K562 (cell line): ENCODE data around the gene SCGB1C2. TPM values are rescaled to one million over a fixed set of nuclear protein-coding genes. Genes with fewer than 3 reads are reported as not detected.

Source experiments
- ATF7 ChIP-seq: fragments of 450-650 bp; IDR thresholded peaks from 2 replicates; pipeline ENCODE4 v1.7.1; 2014; ENCODE audit warnings: mild to moderate bottlenecking, moderate library complexity
- GABPB2 ChIP-seq: fragments of 250-450 bp; sonication (Bioruptor Pico); conservative IDR thresholded peaks from 2 replicates; pipeline ENCODE4 v1.5.1; 2021; ENCODE audit warnings: mild to moderate bottlenecking
- PTTG1 ChIP-seq: fragments of 450-650 bp; IDR thresholded peaks from 2 replicates; pipeline ENCODE4 v1.6.1; 2016; ENCODE audit warnings: low read depth, mild to moderate bottlenecking, missing genetic modification characterization, missing compliant biosample characterization
- RBM34 ChIP-seq: fragments of 200-400 bp; formaldehyde crosslinking; IDR thresholded peaks from 2 replicates; pipeline ENCODE4 v1.6.1; 2018; ENCODE audit warnings: low read length, borderline replicate concordance; ENCODE audit not compliant: insufficient read depth
- SRSF9 ChIP-seq: fragments of 200-400 bp; formaldehyde crosslinking; IDR thresholded peaks from 2 replicates; pipeline ENCODE4 v1.6.1; 2017; ENCODE audit warnings: low read depth, low read length, borderline replicate concordance
- polyA plus RNA-seq, 8 experiments: library from polyadenylated mRNA; depleted of rRNA in 4 of 8; stranded (reverse) in 5 of 8; unstranded in 3 of 8; fragments of >200 nt; fragmentation: Nextera tagmentation in 2 of 8; fragmentation: Illumina TruSeq in 1 of 8; extraction: Ambion mirVana in 2 of 8; extraction: Trizol in 1 of 8; gene quantifications; 2 replicates each; pipeline versions ENCODE4 v1.2.1 to v1.2.3, GENCODE V29; 2011 to 2014; ENCODE audit warnings: inconsistent platforms in 1 of 8, missing spikeins in 1 of 8
- total RNA-seq, 7 experiments: library from RNA; depleted of rRNA in 6 of 7; stranded (reverse); fragments of >200 nt in 6 of 7; fragmentation: Illumina TruSeq in 2 of 7; extraction: Trizol in 2 of 7; gene quantifications; 2 replicates each; pipeline versions ENCODE4 v1.2.1 to v1.2.3, GENCODE V29; 2011 to 2021; ENCODE audit warnings: low replicate concordance in 1 of 7
- TF ChIP-seq, protein P1 (sequence below), 2 experiments: fragments of 450-650 bp; IDR thresholded peaks; 2 replicates each; pipeline ENCODE4 v1.6.1; 2018; ENCODE audit warnings: mild to moderate bottlenecking in 2 of 2, low read depth in 1 of 2; ENCODE audit not compliant: partially characterized antibody in 2 of 2
- TF ChIP-seq, protein P2 (sequence below): sonication (generic); formaldehyde crosslinking; IDR thresholded peaks from 2 replicates; pipeline ENCODE4 v1.8.0; 2023; ENCODE audit warnings: mild to moderate bottlenecking, missing genetic modification reagents
- TF ChIP-seq, protein P3 (sequence below): sonication (generic); formaldehyde crosslinking; IDR thresholded peaks from 2 replicates; pipeline ENCODE4 v1.8.0; 2022; ENCODE audit warnings: missing genetic modification reagents, mild to moderate bottlenecking, borderline replicate concordance
- TF ChIP-seq, protein P4 (sequence below): sonication (generic); formaldehyde crosslinking; IDR thresholded peaks from 2 replicates; pipeline ENCODE4 v1.9.0; 2022; ENCODE audit warnings: mild to moderate bottlenecking, missing genetic modification reagents

Gene SCGB1C2
- total and polyA plus RNA-seq, 9 of the 15 experiments (the other 6 are each of a cell fraction or from before 2014, with no cell fraction given), result not detected

DNA sequence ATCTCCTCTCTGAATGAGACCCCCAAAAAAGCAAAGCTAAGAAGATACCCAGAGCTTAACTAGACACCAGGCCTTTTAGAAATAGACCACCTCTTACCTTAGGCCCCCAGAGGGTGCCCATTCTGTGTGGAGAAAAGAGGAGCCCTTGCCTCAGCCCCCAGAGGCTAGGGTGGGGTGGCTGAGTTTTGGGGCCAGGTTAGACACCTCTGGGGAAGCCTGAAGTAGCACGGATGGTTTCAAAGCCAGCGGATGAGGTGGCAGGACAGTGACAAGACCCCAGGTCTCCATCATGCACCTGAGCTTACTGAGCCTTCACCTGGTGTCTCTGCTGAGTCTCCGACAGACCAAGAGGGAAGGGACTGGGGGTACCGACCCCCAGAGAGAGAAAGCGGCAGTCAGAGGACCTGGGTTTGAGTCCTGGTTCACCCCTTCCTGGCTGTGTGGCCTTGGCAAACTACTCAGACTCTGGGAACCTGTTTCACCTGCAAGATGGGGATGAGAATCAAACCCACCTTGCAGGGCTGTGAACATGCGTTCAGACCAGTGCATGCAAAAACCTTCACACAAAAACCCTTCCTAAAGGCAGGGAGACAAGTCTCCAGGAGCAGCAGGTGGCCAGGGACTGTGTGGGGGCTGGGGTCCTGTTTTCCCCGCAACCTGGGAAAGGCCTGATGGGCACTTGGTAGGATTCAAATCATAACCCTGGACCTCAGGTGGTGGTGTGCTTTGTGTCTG lies 7.7 kb downstream of the SCGB1C2 start (continued):
- TF ChIP-seq, protein P1, sequence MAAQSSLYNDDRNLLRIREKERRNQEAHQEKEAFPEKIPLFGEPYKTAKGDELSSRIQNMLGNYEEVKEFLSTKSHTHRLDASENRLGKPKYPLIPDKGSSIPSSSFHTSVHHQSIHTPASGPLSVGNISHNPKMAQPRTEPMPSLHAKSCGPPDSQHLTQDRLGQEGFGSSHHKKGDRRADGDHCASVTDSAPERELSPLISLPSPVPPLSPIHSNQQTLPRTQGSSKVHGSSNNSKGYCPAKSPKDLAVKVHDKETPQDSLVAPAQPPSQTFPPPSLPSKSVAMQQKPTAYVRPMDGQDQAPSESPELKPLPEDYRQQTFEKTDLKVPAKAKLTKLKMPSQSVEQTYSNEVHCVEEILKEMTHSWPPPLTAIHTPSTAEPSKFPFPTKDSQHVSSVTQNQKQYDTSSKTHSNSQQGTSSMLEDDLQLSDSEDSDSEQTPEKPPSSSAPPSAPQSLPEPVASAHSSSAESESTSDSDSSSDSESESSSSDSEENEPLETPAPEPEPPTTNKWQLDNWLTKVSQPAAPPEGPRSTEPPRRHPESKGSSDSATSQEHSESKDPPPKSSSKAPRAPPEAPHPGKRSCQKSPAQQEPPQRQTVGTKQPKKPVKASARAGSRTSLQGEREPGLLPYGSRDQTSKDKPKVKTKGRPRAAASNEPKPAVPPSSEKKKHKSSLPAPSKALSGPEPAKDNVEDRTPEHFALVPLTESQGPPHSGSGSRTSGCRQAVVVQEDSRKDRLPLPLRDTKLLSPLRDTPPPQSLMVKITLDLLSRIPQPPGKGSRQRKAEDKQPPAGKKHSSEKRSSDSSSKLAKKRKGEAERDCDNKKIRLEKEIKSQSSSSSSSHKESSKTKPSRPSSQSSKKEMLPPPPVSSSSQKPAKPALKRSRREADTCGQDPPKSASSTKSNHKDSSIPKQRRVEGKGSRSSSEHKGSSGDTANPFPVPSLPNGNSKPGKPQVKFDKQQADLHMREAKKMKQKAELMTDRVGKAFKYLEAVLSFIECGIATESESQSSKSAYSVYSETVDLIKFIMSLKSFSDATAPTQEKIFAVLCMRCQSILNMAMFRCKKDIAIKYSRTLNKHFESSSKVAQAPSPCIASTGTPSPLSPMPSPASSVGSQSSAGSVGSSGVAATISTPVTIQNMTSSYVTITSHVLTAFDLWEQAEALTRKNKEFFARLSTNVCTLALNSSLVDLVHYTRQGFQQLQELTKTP (IDR thresholded peaks at IDR 0.05; ENCODE audit: low read depth in 1 of 2, partially characterized antibody in 2 of 2), result no peak
- TF ChIP-seq, protein P2, sequence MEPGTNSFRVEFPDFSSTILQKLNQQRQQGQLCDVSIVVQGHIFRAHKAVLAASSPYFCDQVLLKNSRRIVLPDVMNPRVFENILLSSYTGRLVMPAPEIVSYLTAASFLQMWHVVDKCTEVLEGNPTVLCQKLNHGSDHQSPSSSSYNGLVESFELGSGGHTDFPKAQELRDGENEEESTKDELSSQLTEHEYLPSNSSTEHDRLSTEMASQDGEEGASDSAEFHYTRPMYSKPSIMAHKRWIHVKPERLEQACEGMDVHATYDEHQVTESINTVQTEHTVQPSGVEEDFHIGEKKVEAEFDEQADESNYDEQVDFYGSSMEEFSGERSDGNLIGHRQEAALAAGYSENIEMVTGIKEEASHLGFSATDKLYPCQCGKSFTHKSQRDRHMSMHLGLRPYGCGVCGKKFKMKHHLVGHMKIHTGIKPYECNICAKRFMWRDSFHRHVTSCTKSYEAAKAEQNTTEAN (CRISPR knock-in tag), result no peak
- TF ChIP-seq GABPB2 (CRISPR knock-in tag) (no peak), RBM34 (no peak), ATF7 (no peak), SRSF9 (no peak), PTTG1 (tag) (no peak)
- TF ChIP-seq, protein P3, sequence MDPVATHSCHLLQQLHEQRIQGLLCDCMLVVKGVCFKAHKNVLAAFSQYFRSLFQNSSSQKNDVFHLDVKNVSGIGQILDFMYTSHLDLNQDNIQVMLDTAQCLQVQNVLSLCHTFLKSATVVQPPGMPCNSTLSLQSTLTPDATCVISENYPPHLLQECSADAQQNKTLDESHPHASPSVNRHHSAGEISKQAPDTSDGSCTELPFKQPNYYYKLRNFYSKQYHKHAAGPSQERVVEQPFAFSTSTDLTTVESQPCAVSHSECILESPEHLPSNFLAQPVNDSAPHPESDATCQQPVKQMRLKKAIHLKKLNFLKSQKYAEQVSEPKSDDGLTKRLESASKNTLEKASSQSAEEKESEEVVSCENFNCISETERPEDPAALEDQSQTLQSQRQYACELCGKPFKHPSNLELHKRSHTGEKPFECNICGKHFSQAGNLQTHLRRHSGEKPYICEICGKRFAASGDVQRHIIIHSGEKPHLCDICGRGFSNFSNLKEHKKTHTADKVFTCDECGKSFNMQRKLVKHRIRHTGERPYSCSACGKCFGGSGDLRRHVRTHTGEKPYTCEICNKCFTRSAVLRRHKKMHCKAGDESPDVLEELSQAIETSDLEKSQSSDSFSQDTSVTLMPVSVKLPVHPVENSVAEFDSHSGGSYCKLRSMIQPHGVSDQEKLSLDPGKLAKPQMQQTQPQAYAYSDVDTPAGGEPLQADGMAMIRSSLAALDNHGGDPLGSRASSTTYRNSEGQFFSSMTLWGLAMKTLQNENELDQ, result no peak
- TF ChIP-seq, protein P4, sequence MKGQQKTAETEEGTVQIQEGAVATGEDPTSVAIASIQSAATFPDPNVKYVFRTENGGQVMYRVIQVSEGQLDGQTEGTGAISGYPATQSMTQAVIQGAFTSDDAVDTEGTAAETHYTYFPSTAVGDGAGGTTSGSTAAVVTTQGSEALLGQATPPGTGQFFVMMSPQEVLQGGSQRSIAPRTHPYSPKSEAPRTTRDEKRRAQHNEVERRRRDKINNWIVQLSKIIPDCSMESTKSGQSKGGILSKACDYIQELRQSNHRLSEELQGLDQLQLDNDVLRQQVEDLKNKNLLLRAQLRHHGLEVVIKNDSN (CRISPR knock-in tag), result no peak
